B cell (primary cell): ENCODE measurements around the gene SIRPA. TPM values are rescaled to one million over a fixed set of nuclear protein-coding genes. Genes with fewer than 3 reads are reported as not detected.

ENCODE experiments used
- ATAC-seq: fragments of 200-7000 bp; cut with Tn5 transposase; one replicate; pipeline ENCODE4 v1.10.0; 2021; ENCODE audit warnings: low read depth, mild to moderate bottlenecking, moderate number of reproducible peaks, moderate library complexity
- CTCF ChIA-PET: fragments of 350-600 bp; sonication (Branson Sonifier 250); formaldehyde crosslinking; loops from one replicate; lab custom pipeline; 2021; ENCODE audit warnings: antibody characterized with exemption, inconsistent platforms; lab: Charles Lee
- POLR2A ChIA-PET: fragments of 350-600 bp; sonication (Branson Sonifier 250); formaldehyde crosslinking; loops from one replicate; lab custom pipeline; 2021; ENCODE audit warnings: antibody characterized with exemption; lab: Charles Lee
- DNase-seq: peaks from one replicate; pipeline ENCODE4 v3.0.0; 2013
- H2AFZ ChIP-seq: 2 replicates; pipeline ENCODE4 v1.6.1; 2012; ENCODE audit warnings: mild to moderate bottlenecking, low read depth, low read length; ENCODE audit not compliant: insufficient read depth, poor library complexity, severe bottlenecking
- H3K27ac ChIP-seq, 2 donors: 1 replicate in 1 of 2; 2 replicates in 1 of 2; pipeline ENCODE4 v1.5.1; 2012 to 2013; ENCODE audit warnings: low read length in 2 of 2, mild to moderate bottlenecking in 2 of 2, moderate library complexity in 1 of 2
- H3K27me3 ChIP-seq, 4 experiments: fragments of 200-600 bp in 1 of 4; sonication (generic) in 1 of 4; replicated peaks in 1 of 4; 1 replicate in 2 of 4; 2 replicates in 2 of 4; pipeline versions ENCODE4 v1.6.1 to v1.7.0; 2013 to 2016; ENCODE audit warnings: low read length in 3 of 4, mild to moderate bottlenecking in 2 of 4, mixed read lengths in 1 of 4, moderate library complexity in 1 of 4; ENCODE audit not compliant: insufficient read depth in 4 of 4, control insufficient read depth in 3 of 4; ENCODE audit errors: control extremely low read depth in 1 of 4
- H3K36me3 ChIP-seq, 2 experiments: replicated peaks in 1 of 2; 1 replicate in 1 of 2; 2 replicates in 1 of 2; pipeline versions ENCODE4 v1.6.1 to v1.7.1; 2013; ENCODE audit warnings: low read length in 1 of 2; ENCODE audit not compliant: insufficient read depth in 2 of 2, control insufficient read depth in 1 of 2; ENCODE audit errors: control extremely low read depth in 1 of 2, extremely low read depth in 1 of 2
- H3K4me1 ChIP-seq, 2 donors: fragments of 200-600 bp in 1 of 2; sonication (generic) in 1 of 2; 1 replicate in 1 of 2; 2 replicates in 1 of 2; pipeline versions ENCODE4 v1.5.1 to v1.6.1; 2013 to 2017; ENCODE audit warnings: low read length in 2 of 2; ENCODE audit not compliant: control insufficient read depth in 2 of 2, insufficient read depth in 2 of 2
- H3K4me2 ChIP-seq: replicated peaks from 2 replicates; pipeline ENCODE3; 2012; ENCODE audit warnings: mild to moderate bottlenecking, low read depth, low read length; ENCODE audit not compliant: poor library complexity, severe bottlenecking
- H3K4me3 ChIP-seq, 5 experiments: fragments of 200-600 bp in 1 of 5; sonication (generic) in 1 of 5; 1 replicate in 3 of 5; 2 replicates in 2 of 5; pipeline versions ENCODE4 v1.5.1 to v1.7.0; 2011 to 2016; ENCODE audit warnings: low read length in 4 of 5, mild to moderate bottlenecking in 4 of 5, low read depth in 2 of 5, control low read depth in 1 of 5, moderate library complexity in 1 of 5; ENCODE audit not compliant: insufficient read depth in 1 of 5; ENCODE audit errors: control extremely low read depth in 1 of 5, extremely low read depth in 1 of 5
- H3K79me2 ChIP-seq: fragments of 200-600 bp; sonication (generic); one replicate; pipeline ENCODE4 v1.6.0; 2016; ENCODE audit warnings: low read length; ENCODE audit not compliant: control insufficient read depth, insufficient read depth
- H3K9ac ChIP-seq: fragments of 200-600 bp; sonication (generic); 2 replicates; pipeline ENCODE4 v1.6.1; 2017; ENCODE audit warnings: mild to moderate bottlenecking, low read length, moderate library complexity
- H3K9me3 ChIP-seq, 3 donors: one replicate each; pipeline versions ENCODE4 v1.6.1 to v1.7.1; 2013; ENCODE audit warnings: low read length in 2 of 3; ENCODE audit not compliant: control insufficient read depth in 2 of 3, insufficient read depth in 1 of 3; ENCODE audit errors: control extremely low read depth in 1 of 3
- H4K20me1 ChIP-seq: 2 replicates; pipeline ENCODE4 v1.6.0; 2012; ENCODE audit warnings: mild to moderate bottlenecking, low read length; ENCODE audit not compliant: insufficient read depth, control insufficient read depth, poor library complexity, severe bottlenecking
- H3K27ac Mint-ChIP-seq: one replicate; pipeline ENCODE4 v1.8.0; 2021; ENCODE audit warnings: mixed read lengths
- H3K27me3 Mint-ChIP-seq: one replicate; pipeline ENCODE4 v1.8.0; 2021; ENCODE audit warnings: mixed read lengths
- H3K4me1 Mint-ChIP-seq: one replicate; pipeline ENCODE4 v1.8.0; 2021; ENCODE audit warnings: mixed read lengths
- H3K4me3 Mint-ChIP-seq: one replicate; pipeline ENCODE4 v1.8.0; 2021; ENCODE audit warnings: mixed read lengths
- H3K9me3 Mint-ChIP-seq: one replicate; pipeline ENCODE4 v1.8.0; 2022; ENCODE audit warnings: mixed read lengths; ENCODE audit not compliant: insufficient read depth
- EZH2 ChIP-seq: IDR thresholded peaks from 2 replicates; pipeline ENCODE4 v1.6.1; 2012; ENCODE audit warnings: borderline replicate concordance, low read depth, mild to moderate bottlenecking, moderate library complexity, low read length; ENCODE audit not compliant: insufficient read depth, poor library complexity, severe bottlenecking
- WGBS: methylation state at CpG from one replicate; pipeline ENCODE4 v1.1.5; 2013; ENCODE audit warnings: missing lambda C conversion rate; ENCODE audit not compliant: insufficient coverage; 5-methylcytosine and 5-hydroxymethylcytosine counted together
- intact Hi-C: fragments of 100-400 bp; cut with micrococcal nuclease; formaldehyde crosslinking; loops from one replicate; pipeline ENCODE4 v1.10.0; 2022
- polyA plus RNA-seq: library from polyadenylated mRNA; depleted of rRNA; stranded (reverse); fragments of >200 nt; gene quantifications from 2 replicates; pipeline ENCODE4 v1.2.3, GENCODE V29; 2012
- total RNA-seq, 2 donors: library from RNA; stranded (reverse); fragments of 120-200 nt in 1 of 2; gene quantifications; 1 replicate in 1 of 2; 2 replicates in 1 of 2; pipeline versions ENCODE4 v1.2.3 to v1.2.4, GENCODE V29; 2013 to 2022
- TF ChIP-seq, protein P1 (sequence below): fragments of 200-600 bp; IDR thresholded peaks from one replicate; pipeline ENCODE4 v1.8.0; 2022; ENCODE audit warnings: antibody characterized with exemption, mild to moderate bottlenecking

Gene SIRPA
- total and polyA plus RNA-seq, 2 donors (not counting 1 experiment from before 2014, with no cell fraction given), result 0.94 to 10.2 TPM

DNA sequence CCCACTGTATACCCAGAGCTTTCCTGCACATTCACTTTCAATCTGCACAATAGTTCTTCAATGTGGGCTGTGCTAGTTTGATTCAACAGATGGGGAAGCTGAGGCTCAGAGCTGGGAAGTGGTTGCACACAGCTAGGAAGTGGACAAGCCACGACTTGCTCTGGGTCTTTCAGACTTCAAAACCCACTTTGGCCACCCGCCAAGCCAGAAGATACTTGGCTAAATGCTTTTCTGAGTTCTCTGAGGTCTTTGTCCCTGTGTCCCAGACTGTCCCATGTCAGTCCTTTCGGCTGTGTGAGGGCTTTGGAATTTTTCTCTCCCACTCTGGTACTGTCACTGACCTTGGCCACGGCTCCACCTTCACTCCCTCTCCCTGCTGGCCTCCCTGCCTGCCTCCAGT is 88.1 kb downstream of the SIRPA start:
- H3K9me3 ChIP-seq, result no peaks in the 10 kb centered on the region
- CTCF ChIA-PET, result interaction anchor here (1.4 kb wide), 1 partner anchor 189 kb away, joined by 4 read pairs; no protein-coding TSS in a partner anchor
- Mint-ChIP-seq H3K4me3 (no peak overlapping the region), H3K4me1 (no peaks in the 10 kb centered on the region), H3K27ac (no peak overlapping the region), H3K9me3 (no peaks in the 10 kb centered on the region), H3K27me3 (peaks cover 50% of the 10 kb centered on the region)
- H3K79me2 ChIP-seq, result no peaks in the 10 kb centered on the region
- no peak overlapping the region for H3K27ac ChIP-seq
- DNase-seq, result no peak
- POLR2A ChIA-PET, result no interaction called here
- peaks cover 0 to 22% (median 3%) of the 10 kb centered on the region in 4 experiments for H3K27me3 ChIP-seq
- H3K36me3 ChIP-seq, result no peaks in the 10 kb centered on the region
- TF ChIP-seq, protein P1, sequence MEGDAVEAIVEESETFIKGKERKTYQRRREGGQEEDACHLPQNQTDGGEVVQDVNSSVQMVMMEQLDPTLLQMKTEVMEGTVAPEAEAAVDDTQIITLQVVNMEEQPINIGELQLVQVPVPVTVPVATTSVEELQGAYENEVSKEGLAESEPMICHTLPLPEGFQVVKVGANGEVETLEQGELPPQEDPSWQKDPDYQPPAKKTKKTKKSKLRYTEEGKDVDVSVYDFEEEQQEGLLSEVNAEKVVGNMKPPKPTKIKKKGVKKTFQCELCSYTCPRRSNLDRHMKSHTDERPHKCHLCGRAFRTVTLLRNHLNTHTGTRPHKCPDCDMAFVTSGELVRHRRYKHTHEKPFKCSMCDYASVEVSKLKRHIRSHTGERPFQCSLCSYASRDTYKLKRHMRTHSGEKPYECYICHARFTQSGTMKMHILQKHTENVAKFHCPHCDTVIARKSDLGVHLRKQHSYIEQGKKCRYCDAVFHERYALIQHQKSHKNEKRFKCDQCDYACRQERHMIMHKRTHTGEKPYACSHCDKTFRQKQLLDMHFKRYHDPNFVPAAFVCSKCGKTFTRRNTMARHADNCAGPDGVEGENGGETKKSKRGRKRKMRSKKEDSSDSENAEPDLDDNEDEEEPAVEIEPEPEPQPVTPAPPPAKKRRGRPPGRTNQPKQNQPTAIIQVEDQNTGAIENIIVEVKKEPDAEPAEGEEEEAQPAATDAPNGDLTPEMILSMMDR, result no peak
- TF ChIP-seq EZH2, result no peak
- WGBS, result 49% methylated on average over 4 of the region's 4 CpGs
- no peak overlapping the region for H2AFZ ChIP-seq
- no peak overlapping the region for H3K4me2 ChIP-seq
- no peaks in the 10 kb centered on the region for H4K20me1 ChIP-seq
- H3K4me3 ChIP-seq, result no peak overlapping the region
- intact Hi-C loops, result no loop called here
- no peaks in the 10 kb centered on the region for H3K4me1 ChIP-seq
- no peak for ATAC-seq
- no peak overlapping the region for H3K9ac ChIP-seq

DNA sequence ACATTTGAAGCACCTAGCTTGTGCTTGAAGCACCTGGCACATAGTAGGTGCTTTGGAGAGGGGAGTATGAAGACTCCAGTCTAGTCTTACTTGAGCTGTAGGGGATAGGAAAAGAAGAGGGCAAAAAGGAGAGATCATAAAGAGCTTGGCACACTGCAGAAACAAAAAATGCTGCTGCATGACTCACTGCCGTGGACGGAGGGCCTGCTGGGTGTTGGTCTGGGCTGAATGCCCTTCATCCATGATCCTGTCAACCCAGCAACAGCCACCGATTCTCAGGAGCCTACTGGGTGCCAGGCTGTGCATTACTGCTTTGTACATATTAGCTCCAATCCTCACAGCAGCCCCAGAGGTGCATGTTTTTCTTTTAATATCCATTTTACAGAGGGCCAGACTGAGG is 92.6 kb downstream of the SIRPA start:
- ATAC-seq (no peak), DNase-seq (no peak)
- no peak overlapping the region for H3K4me3 Mint-ChIP-seq
- H4K20me1 ChIP-seq, result no peaks in the 10 kb centered on the region
- H3K9ac ChIP-seq, result no peak overlapping the region
- H3K4me1 ChIP-seq, result no peaks in the 10 kb centered on the region
- POLR2A ChIA-PET, result interaction anchor here (0.6 kb wide), 1 partner anchor 35 kb away, joined by 3 read pairs; no protein-coding TSS in a partner anchor
- CTCF ChIA-PET, result interaction anchor here (1.0 kb wide), 1 partner anchor 14 kb away, joined by 3 read pairs; no protein-coding TSS in a partner anchor
- no peak overlapping the region for H2AFZ ChIP-seq
- peaks cover 0 to 21% (median 0%) of the 10 kb centered on the region in 4 experiments for H3K27me3 ChIP-seq
- H3K4me1 Mint-ChIP-seq, result no peaks in the 10 kb centered on the region
- 85% methylated on average over 2 of the region's 3 CpGs for WGBS
- H3K27me3 Mint-ChIP-seq, result peaks cover 49% of the 10 kb centered on the region
- H3K27ac ChIP-seq, result no peak overlapping the region
- intact Hi-C loops, result no loop called here
- H3K9me3 ChIP-seq, result no peaks in the 10 kb centered on the region
- H3K9me3 Mint-ChIP-seq, result no peaks in the 10 kb centered on the region
- H3K4me3 ChIP-seq, result no peak overlapping the region
- no peaks in the 10 kb centered on the region for H3K79me2 ChIP-seq
- no peaks in the 10 kb centered on the region for H3K36me3 ChIP-seq
- H3K4me2 ChIP-seq, result no peak overlapping the region
- TF ChIP-seq, protein P1, result no peak
- no peak overlapping the region for H3K27ac Mint-ChIP-seq

Other genes with a start within 250 kb of the SIRPA start
- gene SIRPG, start 237.6 kb upstream of the SIRPA start, total RNA-seq, result not detected in 2 replicates
- 0.09 and 1.6 TPM in 2 replicates for gene SIRPG, start 237.6 kb upstream of the SIRPA start, polyA plus RNA-seq
- gene PDYN, start 98.7 kb downstream of the SIRPA start, total RNA-seq, result not detected in 2 replicates
- not detected in 2 replicates for gene PDYN, start 98.7 kb downstream of the SIRPA start, polyA plus RNA-seq
- gene STK35, start 206.4 kb downstream of the SIRPA start, total RNA-seq, result 23.9 and 26.2 TPM in 2 replicates
- gene STK35, start 206.4 kb downstream of the SIRPA start, polyA plus RNA-seq, result 12.8 and 14.6 TPM in 2 replicates